Right lobe of liver (tissue), 4 donors: ENCODE measurements around the gene TAF13.

Experiments
- CTCF ChIP-seq, 4 donors: fragments of 200-600 bp in 3 of 4; fragments of 450-650 bp in 1 of 4; IDR thresholded peaks; one replicate each; pipeline versions ENCODE4 v1.5.1 to v1.8.0; 2016 to 2022; ENCODE audit warnings: antibody characterized with exemption in 4 of 4, mild to moderate bottlenecking in 2 of 4
- POLR2A ChIP-seq: fragments of 450-650 bp; IDR thresholded peaks from one replicate; pipeline ENCODE4 v1.6.1; 2017; ENCODE audit warnings: antibody characterized with exemption, mild to moderate bottlenecking
- donor health status: DM: no; HTN: no; CAD: no.
- donor health status: DM: no; HTN: no; CAD: no.
- donor health status: DM: no; HTN: yes; CAD: no.

- no peak for TF ChIP-seq CTCF (IDR thresholded peaks at IDR 0.05)
- no peak for TF ChIP-seq POLR2A
Observed at GRCh38 chr1:109107785-109108184, 32.0 kb upstream of the TAF13 start.
